ENCODE results near the gene ATF7. TPM values are rescaled to one million over a fixed set of nuclear protein-coding genes. Genes with fewer than 3 reads are reported as not detected.
A peak's percentile ranks its signal among the peaks of the same experiment; 100 is the strongest.

Gene ATF7
- total RNA-seq, 1 experiment from 2014 or later = 24.7 TPM

DNA sequence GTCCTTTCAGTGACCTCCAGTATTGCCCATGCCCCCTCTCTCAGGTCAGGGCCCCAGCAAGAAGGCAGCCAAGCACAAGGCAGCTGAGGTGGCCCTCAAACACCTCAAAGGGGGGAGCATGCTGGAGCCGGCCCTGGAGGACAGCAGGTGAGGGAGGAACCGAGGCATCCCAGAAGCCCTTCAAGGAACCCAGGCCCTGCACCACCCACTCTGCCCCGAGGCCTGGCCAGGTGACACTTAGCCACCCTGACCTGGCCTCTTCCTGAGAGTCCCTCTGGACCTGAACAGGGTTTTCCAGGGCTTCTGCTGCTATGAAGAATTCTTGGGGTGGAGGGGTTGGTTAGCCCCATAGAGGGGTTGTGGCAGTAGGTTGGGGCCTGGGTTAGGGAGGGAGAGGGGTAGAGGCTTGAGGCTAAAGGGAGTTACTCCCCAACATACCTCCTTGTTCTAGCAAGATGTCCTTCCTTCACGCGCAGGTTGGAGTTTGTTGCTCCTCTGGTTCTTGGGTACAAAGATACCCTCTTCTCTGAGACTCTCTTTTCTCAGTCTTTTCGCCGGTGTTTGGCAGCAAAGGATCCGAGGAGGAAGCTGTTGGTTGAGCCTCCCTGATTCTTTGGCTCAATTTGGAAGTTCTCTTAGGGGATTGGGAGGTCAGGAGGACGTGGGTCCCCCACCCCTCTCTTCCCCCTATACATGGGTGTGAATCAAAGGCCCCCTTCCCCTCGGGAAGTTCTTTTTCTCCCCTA is 123.0 kb downstream of the ATF7 start:
- POLR2A ChIA-PET (ENCODE audit: unreplicated experiment) = interaction anchor here (0.7 kb wide), 1 partner anchor 75 kb away, joined by 9 read pairs; no protein-coding TSS in a partner anchor
- H3K4me3 ChIP-seq = no peak overlapping the region
- no TSS peak for BruUV-seq (replicated peaks)
- intact Hi-C loops (cut with micrococcal nuclease; ENCODE audit: unreplicated experiment) = loop anchor here (5.0 to 10.0 kb wide), 2 partner anchors 51 to 438 kb away; partner anchors contain the start of gene PCBP2
- H3K4me2 ChIP-seq = peak overlapping the region; percentile 89; the same call in 1 of the 2 replicates
- H4K20me1 ChIP-seq (ENCODE audit: insufficient read depth) = no peaks in the 10 kb centered on the region
- peaks cover 11% of the 10 kb centered on the region for H3K4me1 ChIP-seq (replicated peaks; ENCODE audit: insufficient read depth)
- TF ChIP-seq, protein P1, sequence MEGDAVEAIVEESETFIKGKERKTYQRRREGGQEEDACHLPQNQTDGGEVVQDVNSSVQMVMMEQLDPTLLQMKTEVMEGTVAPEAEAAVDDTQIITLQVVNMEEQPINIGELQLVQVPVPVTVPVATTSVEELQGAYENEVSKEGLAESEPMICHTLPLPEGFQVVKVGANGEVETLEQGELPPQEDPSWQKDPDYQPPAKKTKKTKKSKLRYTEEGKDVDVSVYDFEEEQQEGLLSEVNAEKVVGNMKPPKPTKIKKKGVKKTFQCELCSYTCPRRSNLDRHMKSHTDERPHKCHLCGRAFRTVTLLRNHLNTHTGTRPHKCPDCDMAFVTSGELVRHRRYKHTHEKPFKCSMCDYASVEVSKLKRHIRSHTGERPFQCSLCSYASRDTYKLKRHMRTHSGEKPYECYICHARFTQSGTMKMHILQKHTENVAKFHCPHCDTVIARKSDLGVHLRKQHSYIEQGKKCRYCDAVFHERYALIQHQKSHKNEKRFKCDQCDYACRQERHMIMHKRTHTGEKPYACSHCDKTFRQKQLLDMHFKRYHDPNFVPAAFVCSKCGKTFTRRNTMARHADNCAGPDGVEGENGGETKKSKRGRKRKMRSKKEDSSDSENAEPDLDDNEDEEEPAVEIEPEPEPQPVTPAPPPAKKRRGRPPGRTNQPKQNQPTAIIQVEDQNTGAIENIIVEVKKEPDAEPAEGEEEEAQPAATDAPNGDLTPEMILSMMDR (conservative IDR thresholded peaks at IDR 0.05) = no peak
- TF ChIP-seq EZH2 (IDR thresholded peaks at IDR 0.05; ENCODE audit: low read depth) = no peak
- DNase-seq = no peak
- H2AFZ ChIP-seq = no peak overlapping the region
- H3K9me2 ChIP-seq (ENCODE audit: insufficient read depth) = no peaks in the 10 kb centered on the region
- no peaks in the 10 kb centered on the region for H3K9me3 ChIP-seq (ENCODE audit: insufficient read depth, low read depth)
- peaks cover 16% of the 10 kb centered on the region for H3F3A ChIP-seq (ENCODE audit: insufficient read depth, low read depth)
- no peaks in the 10 kb centered on the region for H3K27me3 ChIP-seq (ENCODE audit: insufficient read depth, low read depth)
- CTCF ChIA-PET = no interaction called here
- no peak overlapping the region for H3K27ac ChIP-seq
- H3K79me2 ChIP-seq (ENCODE audit: low read depth) = peaks cover 26% of the 10 kb centered on the region
- H3K36me3 ChIP-seq (ENCODE audit: low read depth) = no peaks in the 10 kb centered on the region

GRCh38 chr12:53502331-53502730 is 123.9 kb downstream of the ATF7 start:
- H3K27ac ChIP-seq = no peak overlapping the region
- no TSS peak for BruUV-seq (replicated peaks)
- intact Hi-C loops (cut with micrococcal nuclease; ENCODE audit: unreplicated experiment) = loop anchor here (5.0 to 10.0 kb wide), 2 partner anchors 50 to 438 kb away; partner anchors contain the start of gene PCBP2

GRCh38 chr12:53501615-53502181 is 124.5 kb downstream of the ATF7 start:
- POLR2A ChIA-PET (ENCODE audit: unreplicated experiment) = interaction anchor here (0.6 to 1.5 kb wide), 8 partner anchors 19 to 422 kb away, joined by 3 to 11 read pairs (median 6); partner anchors contain the start of genes AAAS and SPRYD3
- Histone ChIP-seq H3K36me3 (ENCODE audit: low read depth) (no peaks in the 10 kb centered on the region), H4K20me1 (ENCODE audit: insufficient read depth) (no peaks in the 10 kb centered on the region), H3K9me3 (ENCODE audit: insufficient read depth, low read depth) (no peaks in the 10 kb centered on the region), H3K27ac (peak overlapping the region; percentile 75), H3K9me2 (ENCODE audit: insufficient read depth) (no peaks in the 10 kb centered on the region), H3F3A (ENCODE audit: insufficient read depth, low read depth) (peaks cover 14% of the 10 kb centered on the region), H3K4me2 (peak overlapping the region; percentile 89), H3K79me2 (ENCODE audit: low read depth) (peaks cover 26% of the 10 kb centered on the region), H3K4me3 (peak overlapping the region; percentile 77), H2AFZ (peak overlapping the region; percentile 92), H3K27me3 (ENCODE audit: insufficient read depth, low read depth) (no peaks in the 10 kb centered on the region), H3K4me1 (replicated peaks; ENCODE audit: insufficient read depth) (peaks cover 11% of the 10 kb centered on the region)
- no peak for TF ChIP-seq EZH2 (IDR thresholded peaks at IDR 0.05; ENCODE audit: low read depth)
- TF ChIP-seq, protein P1 (conservative IDR thresholded peaks at IDR 0.05) = no peak
- intact Hi-C loops (cut with micrococcal nuclease; ENCODE audit: unreplicated experiment) = loop anchor here (2.0 to 10.0 kb wide), 3 partner anchors 49 to 437 kb away; partner anchors contain the start of genes AAAS and PCBP2
- DNase-seq = no peak
- CTCF ChIA-PET = interaction anchor here (0.6 to 1.6 kb wide), 4 partner anchors 146 to 180 kb away, joined by 3 to 14 read pairs (median 4); partner anchors contain the start of genes AAAS and ATP5MC2
- TSS peak; percentile 48 for BruUV-seq (replicated peaks)

More at GRCh38 chr12:53502331-53502730, 123.9 kb downstream of the ATF7 start:
- Histone ChIP-seq H3K79me2 (ENCODE audit: low read depth) (peaks cover 26% of the 10 kb centered on the region), H3K9me2 (ENCODE audit: insufficient read depth) (no peaks in the 10 kb centered on the region), H3K4me3 (peak overlapping the region; percentile 77), H3F3A (ENCODE audit: insufficient read depth, low read depth) (peaks cover 9% of the 10 kb centered on the region), H3K4me2 (peak overlapping the region; percentile 89), H4K20me1 (ENCODE audit: insufficient read depth) (no peaks in the 10 kb centered on the region), H3K27me3 (ENCODE audit: insufficient read depth, low read depth) (no peaks in the 10 kb centered on the region), H2AFZ (no peak overlapping the region), H3K4me1 (replicated peaks; ENCODE audit: insufficient read depth) (peaks cover 11% of the 10 kb centered on the region), H3K36me3 (ENCODE audit: low read depth) (no peaks in the 10 kb centered on the region), H3K9me3 (ENCODE audit: insufficient read depth, low read depth) (no peaks in the 10 kb centered on the region)
- ChIA-PET CTCF (interaction anchor here (0.6 kb wide), 1 partner anchor 175 kb away, joined by 3 read pairs; no protein-coding TSS in a partner anchor), POLR2A (ENCODE audit: unreplicated experiment) (interaction anchor here (0.7 kb wide), 1 partner anchor 74 kb away, joined by 9 read pairs; no protein-coding TSS in a partner anchor)
- no peak for DNase-seq
- no peak for TF ChIP-seq EZH2 (IDR thresholded peaks at IDR 0.05; ENCODE audit: low read depth)
- TF ChIP-seq, protein P1 (conservative IDR thresholded peaks at IDR 0.05) = no peak

Measured in PC-9 (cell line).